Esophagus mucosa (tissue), 1 donor: ENCODE data around the gene ZSWIM7. TPM values are rescaled to one million over a fixed set of nuclear protein-coding genes. Genes with fewer than 3 reads are reported as not detected.
"Not testable (repeated sequence)": the region's sequence is repeated elsewhere in the genome, so short reads cannot be mapped to it uniquely, and the experiment has no call there.

ENCODE experiments used
- ATAC-seq: fragments of 200-7000 bp; cut with Tn5 transposase; one replicate; pipeline ENCODE4 v1.9.1; 2020
- total RNA-seq: library from RNA; stranded (reverse); gene quantifications from one replicate; pipeline ENCODE4 v1.2.4, GENCODE V29; 2023
- donor health status: DM: yes; HTN: yes; CAD: no.

Gene ZSWIM7
- total RNA-seq, 1 donor from 2014 or later = 6.8 TPM

DNA sequence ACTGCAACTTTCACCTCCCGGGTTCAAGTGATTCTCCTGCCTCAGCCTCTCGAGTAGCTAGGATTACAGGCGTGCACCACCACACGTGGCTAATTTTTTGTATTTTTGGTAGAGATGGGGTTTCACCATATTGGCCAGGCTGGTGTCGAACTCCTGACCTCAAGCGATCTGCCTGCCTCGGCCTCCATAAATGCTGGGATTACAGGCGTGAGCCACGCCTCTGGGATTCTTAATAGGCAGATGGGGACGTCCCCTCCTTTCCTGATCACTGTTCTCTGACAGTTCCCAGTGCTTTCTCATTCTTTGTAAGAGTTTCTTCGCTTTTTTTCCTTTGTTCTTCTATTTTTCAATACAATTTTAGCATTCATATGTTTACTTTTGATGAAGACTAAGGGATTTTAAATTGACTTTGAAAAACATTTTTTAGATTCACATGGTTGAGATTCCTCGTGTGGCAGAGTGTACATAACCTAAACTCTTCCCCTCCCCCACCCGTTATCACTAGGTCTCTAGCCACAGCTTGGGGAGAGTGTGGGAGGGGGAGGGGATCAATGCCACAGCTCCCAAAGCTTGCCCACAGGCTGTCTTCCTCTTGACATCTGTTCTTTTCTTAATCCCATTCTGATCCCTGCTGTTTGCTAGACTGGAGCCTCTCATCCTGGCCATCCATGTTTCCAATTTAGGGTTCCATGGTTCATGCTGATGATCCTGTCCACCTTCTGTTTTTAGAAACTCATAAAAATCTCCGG, 43.5 kb downstream of the ZSWIM7 start:
- no peak for ATAC-seq

DNA sequence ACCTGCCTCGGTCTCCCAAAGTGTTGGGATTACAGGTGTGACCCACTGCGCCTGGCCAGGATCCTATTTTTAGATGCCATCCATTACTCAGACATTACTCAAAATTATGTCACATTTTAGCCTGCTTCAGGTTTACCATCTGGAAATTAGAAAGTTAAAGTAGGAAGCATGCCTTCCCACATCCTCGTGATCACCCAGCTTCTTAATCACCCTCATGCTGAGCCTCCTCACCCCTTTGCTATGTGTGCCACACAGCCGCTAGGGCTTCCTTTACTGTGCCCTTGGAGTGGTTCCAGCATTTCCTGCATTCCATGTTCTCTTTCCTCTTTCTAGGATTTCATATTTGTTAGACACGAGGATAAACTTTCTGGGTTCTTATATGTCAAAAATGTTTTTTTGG, 45.3 kb downstream of the ZSWIM7 start:
- ATAC-seq = peak; percentile 37

DNA sequence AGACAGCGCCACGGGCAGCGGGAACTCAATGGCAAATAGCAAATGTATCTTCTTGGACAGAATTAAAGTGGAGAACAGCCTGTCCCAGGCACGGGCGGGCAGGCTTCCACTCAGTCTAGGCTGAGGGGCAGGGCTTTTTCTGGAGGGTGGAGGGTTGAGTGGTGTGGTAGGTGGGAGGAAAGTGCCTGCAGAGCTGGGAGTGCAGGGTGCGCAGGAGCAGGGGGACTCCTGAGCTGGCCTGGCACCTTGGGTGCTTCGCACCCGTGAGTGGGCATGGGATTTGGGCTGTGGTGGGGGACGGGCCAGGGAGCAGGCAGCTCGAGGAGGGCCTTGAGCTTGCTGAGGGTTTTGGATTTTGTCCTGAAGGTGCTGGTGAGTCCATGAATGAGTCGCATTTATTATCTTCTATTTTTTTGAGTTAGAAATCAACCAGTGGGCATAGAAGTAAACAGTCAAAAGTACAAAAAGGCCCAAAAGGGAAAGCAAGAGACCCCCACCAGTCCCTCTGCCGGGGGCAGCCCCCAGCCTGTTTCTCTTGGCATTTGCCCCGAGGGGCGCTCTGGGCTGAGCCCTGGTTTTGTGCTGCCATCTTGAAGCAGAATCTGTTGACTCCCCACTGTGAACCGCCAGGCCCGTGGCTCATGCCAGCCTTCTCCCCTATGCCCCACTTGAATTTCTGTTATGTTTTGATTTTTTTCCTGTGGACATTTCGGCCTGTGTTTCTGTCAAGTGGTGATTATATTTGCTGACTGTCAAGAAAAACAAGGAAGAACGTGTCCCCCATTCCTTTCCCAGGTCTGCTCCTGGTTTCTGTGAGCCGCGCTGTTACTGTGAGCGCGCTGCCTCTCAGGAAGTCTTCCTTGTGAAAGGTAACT, 46.4 kb downstream of the ZSWIM7 start:
- ATAC-seq = no peak

DNA sequence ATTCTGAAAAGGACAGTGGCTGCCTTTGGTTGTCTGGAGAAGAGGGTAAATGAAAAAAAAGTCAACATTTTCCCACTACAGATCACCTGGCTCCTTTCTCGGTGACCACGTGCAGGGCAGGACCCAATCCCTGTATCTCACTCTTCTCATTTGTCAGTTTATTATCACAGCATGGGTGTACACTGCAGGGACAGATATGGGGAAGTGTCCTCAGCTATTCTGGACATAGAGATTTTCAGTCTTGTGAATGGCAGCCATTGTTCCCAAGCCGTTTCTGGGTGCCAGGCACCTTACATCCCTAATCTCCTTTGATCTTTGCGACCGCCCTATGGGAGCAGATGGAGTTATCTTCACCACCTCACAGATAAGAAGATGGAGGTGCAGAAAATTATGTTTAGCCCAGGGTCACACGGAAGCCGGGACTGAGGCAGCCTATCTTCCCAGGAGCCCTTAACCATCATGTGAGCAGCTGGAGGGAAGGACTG, 47.4 kb downstream of the ZSWIM7 start:
- ATAC-seq = no peak

DNA sequence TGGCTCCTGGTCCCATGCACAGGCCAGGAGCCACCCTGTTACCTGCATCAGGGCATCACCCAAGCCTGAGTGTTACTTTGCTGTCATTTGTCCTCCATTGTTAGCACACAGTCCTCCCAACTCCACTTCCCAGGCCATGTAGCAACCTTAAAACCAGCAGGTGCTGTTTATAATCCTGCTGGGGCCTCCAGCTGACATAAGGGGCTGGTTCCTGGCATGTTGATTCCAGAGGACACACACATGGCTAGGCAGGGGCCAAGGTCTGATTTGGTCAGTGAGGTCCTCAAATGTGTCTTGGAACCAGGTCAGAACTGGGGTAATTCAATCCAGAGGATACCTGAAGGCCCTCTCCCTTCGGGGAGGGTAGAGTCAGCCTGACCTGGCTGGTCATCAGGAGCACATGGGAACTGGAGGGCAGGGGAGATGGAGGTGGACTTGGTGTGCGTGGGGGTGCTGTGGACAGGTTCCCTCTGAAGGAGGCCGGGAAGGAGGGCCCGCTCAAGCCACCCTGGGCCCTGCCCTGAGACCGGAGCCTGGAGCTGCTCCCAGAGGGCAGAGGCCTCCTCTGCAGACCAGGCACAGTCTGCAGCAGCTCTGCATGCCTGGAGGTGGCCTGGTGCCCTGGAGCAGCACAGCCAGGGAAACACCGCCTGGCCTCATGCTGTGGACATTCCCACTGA, 48.0 kb downstream of the ZSWIM7 start:
- no peak for ATAC-seq

DNA sequence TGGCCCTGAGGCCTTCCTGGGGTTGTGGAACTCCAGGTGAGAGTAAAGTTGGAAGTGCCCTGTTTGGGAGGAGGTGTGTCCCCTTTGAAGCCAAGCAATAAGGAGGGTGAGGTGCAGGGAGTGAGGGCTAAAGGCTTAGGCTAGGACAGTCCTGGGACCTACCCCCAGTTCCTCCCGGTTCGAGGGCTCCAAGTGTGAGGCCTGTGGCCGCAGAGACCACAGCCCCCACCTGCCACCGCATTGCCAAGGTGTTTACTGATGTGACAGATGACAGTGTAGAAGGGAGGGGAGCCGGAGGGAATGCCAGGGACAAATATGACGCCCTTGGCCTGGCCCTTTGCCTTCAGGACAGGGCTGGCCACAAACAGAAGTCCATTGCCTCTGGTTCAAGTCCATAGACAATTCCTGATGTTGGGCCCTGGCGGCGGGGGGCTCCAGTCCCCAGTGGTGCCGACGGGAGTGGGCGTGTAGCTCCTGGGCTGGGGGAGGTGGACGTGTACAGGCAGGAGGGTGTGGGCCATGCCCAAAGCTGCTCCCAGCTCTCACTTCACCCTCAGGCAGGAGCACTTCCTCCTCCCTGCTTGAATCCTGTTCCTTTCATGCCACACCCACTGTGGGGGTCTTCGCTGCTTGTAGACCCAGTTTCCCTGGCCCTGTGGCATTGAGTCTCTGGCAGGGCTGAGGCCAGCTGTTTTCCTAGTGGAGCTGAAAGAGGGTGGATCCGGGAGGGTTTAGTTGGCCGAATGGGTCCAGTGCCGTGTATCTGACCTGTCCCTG, 51.3 kb downstream of the ZSWIM7 start:
- ATAC-seq = peak; percentile 57

DNA sequence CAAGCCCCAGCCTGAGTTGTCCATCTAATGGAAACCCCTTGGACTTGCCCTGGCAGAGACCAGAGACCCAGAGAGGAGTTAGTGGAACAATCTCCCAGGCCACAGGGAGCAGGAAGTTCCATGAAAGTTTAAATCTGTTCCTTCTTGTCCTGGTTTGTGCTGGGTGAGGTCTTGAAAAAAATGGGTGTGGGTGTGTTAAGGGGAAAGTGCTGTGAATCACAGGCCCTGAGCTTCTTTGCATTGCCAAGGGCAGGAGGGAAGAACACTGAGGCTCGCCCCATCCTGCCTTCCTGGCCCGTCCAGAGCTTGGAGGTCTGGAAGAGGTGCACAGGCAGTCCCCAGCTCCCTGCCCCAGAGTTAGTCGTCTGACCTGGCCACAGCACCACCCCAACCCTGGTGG, 52.2 kb downstream of the ZSWIM7 start:
- ATAC-seq = peak; percentile 77

DNA sequence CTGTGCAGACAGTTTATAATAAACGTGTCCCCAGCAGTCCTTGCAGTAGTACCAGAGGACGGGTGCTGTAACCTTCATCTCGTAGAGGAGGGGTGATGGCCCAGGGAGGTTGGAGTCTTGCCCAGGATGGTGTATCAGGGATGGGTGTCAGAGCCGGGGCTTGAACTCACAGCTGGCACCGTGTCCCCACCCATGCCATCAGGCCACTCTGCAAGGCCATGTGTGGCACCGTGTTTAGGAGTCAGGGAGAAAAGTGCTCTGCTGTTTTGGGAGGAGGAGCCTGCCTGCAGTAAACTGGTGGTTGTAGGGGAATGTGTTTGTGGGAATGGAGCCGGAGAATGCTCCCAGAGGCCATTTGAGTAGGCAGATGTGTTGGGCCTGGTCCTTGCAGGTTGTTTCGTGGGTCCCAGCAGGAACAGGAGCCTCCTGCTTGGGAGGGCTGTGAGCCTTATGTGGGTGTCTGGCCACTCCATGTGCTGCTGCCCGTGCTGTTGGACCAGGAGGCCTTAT, 52.8 kb downstream of the ZSWIM7 start:
- ATAC-seq = peak; percentile 6

DNA sequence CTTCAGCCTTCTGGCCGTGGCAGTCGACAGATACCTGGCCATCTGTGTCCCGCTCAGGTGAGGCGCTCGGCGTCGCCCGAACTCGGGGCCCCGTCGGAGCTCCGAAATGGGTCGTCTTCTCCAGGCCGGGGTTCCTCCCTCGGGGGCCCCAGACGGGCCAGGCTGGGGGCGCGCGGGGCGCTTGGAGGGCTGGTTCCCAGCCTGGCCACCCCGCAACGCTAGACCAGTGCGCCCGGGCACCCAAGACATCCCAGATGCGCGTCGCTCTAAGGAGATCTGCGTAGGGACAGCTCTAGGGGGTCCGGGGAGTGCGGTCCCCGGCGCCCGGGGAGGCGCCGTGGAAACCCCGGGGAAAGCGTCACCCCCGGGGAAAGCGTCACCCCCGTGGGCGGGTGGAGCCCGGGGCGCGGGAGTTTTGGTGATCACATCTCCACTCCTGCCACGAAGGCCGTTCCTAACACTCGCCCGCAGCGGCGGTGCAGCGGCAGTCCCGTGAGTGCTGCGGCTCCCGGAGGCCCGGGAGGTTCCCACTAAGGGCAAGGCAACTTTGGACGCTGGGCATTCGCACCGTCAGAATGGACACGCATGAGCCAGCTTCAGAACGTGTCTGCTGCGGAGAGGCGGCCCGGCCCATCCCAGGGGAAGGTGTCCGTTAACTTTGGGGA, 53.8 kb downstream of the ZSWIM7 start:
- ATAC-seq = peak; percentile 1

DNA sequence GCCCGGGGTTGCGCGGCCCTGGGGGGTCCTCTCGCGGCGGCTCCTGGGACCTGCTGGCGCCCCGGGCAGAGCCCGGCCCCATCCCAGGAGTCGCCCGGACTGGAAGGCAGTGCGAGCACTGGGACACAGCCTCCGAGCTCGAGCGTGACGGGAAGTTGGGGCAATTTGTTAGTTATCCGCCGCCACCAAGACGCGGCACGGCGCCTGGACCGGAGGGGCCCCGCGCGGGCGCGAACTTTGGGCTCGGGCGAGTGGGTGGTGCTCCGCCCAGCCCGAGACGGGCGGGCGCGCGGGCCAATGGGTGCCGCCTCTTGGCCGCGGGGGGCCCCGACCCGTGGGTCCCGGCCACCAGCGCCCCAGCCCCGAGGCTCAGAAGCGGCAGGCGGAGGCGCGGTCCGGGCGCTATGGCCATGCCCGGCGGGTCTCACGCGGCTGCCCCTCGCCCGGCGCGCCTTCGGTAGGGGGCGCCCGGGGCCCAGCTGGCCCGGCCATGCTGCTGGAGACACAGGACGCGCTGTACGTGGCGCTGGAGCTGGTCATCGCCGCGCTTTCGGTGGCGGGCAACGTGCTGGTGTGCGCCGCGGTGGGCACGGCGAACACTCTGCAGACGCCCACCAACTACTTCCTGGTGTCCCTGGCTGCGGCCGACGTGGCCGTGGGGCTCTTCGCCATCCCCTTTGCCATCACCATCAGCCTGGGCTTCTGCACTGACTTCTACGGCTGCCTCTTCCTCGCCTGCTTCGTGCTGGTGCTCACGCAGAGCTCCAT, 54.6 kb downstream of the ZSWIM7 start, which contains the start of gene ADORA2B:
TSS of gene ADORA2B (plus strand) at position 372 of the 768 bp plus-strand sequence. CDS start at position 491, 119 bp downstream.
- peak; percentile 42 for ATAC-seq

DNA sequence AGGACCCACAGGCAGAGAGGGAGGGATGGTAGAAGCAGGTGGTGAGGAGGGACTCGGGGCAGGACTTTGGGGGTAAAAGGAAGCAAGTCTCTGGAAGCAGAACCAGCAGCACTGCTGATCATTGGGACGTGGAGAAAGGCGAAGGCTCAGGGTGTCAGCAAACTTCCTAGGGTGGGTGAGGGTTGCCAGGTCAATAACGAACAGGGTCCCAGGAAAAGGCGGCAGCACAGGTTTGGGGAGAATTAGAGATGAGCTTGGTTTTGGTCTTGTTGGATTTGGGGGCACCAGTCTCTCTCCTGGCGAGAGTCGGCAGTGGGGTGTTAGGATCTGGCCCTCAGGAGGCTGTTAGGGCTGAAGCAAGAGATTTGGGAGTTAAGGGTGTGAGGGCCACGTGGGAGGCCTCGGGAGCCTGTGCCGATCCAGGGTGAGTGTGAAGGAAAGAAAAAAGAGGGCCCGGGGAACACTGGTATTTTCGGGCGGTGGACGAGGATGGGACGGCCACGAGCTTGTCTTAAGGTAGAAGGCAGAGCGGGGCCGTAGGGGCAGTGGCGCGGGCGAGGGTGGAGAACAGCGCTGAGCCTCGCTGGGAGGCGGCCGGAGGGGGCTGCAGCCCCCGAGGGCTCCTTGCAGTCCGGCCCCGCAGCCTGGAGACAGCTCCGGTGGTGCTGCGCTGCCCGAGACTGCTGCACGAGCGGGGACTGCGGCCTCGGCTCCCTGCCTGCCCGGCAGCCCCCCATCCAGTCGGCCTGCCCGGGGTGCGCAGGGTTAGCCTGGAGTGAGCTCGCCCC, 55.3 kb downstream of the ZSWIM7 start:
- ATAC-seq = no peak

DNA sequence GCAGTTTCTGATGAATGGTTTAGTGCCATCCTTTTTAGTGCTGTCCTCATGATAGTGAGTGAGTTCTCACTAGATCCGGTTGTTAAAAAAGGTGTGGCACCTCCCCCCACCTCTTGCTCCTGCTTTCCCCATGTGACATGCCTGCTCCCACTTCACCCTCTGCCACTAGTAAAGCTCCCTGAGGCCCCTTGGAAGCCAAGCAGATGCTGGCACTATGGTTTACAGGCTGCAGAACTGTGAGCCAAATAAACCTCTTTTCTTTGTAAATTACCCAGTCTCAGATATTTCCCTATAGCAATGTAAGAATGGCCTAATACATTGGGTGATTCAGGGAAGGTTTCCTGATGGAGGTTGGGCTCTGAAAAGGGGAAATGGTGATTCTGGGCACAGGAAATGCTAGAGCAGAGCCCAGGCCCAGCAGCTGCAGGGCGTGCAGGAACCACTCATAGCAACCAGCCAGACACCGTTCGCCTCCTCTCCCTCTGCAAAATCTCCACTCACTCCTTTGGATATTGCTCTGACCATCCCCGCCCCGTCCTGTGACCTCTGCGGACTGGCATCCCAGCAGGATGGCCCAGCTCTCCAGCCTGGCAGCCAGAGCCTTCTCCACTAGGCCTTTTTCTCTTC, 57.2 kb downstream of the ZSWIM7 start:
- ATAC-seq = no peak

DNA sequence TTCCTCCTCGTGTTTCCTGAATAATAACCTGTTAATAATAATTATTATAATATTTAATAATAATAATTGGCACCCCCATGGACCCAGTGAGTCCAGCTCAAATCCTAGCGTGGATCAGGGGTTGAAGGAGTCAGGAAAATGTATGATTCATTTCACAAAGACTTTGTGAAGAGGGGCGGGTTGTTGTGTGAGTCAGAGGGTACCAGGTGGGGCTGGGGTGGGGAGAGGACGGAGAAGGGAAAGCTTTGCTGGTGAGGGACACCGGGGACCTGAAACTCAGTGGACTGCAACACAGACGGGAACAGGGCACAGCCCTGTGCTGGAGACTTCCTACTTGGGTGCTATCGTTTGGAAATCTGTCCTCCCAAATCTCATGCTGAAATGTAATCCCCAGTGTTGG, 57.7 kb downstream of the ZSWIM7 start:
- no peak for ATAC-seq

DNA sequence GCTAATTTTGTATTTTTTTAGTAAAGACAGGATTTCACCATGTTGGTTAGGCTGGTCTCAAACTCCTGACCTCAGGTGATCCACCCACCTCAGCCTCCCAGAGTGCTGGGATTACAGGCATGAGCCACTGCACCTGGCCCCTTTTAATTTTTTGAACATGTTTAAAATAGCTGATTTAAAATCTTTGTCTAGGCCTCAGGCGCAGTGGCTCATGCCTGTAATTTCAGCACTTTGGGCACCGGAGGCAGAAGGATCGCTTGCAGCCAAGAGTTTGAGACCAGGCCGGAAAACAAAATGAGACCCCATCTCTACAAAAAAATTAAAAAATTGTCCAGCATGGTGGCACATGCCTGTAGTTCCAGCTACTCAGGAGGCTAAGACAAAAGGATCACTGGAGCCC, 63.0 kb downstream of the ZSWIM7 start:
- not testable (repeated sequence) for ATAC-seq

DNA sequence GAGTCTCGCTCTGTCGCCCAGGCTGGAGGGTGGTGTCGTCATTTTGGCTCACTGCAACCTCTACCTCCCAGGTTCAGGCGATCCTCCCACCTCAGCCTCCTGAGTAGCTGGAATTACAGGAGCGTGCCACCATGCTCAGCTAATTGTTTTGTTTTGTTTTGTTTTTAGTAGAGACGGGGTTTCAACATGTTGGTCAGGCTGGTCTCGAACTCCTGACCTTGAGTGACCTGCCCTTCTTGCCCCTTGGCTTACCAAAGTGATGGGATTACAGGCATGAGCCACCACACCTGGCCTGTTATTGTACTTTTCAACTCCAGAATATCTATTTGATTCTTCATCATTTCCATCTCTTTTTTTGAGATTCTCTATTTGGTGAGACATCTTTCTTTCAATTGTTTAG, 63.6 kb downstream of the ZSWIM7 start:
- no peak for ATAC-seq

DNA sequence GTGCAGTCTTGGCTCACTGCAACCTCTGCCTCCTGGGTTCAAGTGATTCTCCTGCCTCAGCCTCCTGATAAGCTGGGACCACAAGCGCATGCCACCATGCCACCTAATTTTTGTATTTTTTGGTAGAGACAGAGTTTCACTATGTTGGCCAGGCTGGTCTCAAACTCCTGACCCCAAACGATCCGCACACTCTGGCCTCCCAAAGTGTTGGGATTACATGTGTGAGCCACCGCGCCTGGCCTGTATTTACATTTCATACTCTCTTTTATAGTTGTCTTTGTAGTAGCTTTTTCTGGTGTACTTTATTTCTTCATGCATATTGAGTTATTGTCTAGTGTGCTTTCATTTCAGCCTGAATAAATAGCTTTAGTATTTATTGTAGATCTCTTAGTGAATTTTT, 64.6 kb downstream of the ZSWIM7 start:
- ATAC-seq = no peak

DNA sequence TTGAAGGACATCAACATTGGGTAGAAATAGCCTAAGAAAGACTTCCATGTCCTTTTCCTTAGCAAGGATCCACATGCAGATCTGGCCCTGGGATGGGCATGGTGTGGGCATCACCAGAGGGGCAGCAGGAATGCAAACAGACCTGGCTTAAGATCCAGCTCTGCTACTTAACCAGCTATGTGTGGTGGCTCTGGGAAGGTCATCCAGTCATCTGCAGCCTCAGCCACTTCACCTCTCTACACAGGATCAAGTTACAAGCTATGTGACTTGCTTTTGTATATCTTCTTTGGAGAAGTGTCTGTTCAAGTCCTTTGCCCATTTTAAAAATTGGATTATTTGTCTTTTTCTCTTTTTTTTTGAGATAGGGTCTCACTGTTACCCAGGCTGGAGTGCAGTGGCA, 68.1 kb downstream of the ZSWIM7 start:
- ATAC-seq = no peak

DNA sequence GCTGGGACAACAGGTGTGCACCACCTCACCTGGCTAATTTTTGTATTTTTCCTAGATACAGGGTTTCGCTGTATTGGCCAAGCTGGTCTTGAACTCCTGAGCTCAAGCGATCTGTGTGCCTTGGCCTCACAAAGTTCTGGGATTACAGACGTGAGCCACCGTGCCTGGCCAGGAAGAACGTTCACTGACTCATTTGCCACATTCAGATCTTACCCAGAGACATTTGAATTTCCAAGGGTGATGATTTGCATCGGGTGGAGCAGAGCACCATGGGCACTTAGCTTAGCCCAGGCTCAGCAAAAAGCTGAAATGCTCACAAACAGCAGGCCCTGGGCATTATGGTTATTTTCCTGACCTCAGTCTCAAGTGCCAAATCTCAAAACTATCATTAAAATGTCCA, 69.1 kb downstream of the ZSWIM7 start:
- ATAC-seq = no peak

DNA sequence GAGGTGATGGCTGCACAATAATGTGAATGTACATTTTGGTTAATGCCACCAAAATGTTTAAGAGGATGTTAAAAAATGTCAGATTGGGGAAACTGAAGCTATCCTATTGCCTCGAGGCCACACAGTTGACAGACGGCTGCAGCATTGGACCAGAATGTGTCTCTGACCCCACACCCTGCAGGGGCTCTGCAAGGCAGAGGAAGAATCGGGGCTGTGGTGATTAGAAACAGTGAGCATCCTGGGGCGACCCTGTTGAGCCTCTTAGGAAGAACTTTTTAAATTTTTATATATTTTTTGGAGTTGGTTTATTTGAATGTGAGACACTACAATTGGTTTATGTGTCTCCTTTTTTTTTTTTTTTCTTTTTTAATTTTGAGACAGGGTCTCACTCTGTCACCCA, 69.6 kb downstream of the ZSWIM7 start:
- no peak for ATAC-seq
